NCI-H82 (cell line): ENCODE data around the gene GSX1.
"Not testable (repeated sequence)": the region's sequence is repeated elsewhere in the genome, so short reads cannot be mapped to it uniquely, and the experiment has no call there.

Source experiments
- DNase-seq: peaks from one replicate; lab custom pipeline; 2025; lab: John Stamatoyannopoulos, UW

Gene GSX1

GRCh38 chr13:27792393-27793218 is at the start of gene GSX1:
TSS of gene GSX1 (plus strand) at chr13:27792483. CDS start at chr13:27792691, 208 bp downstream.
- DNase-seq = no peak

GRCh38 chr13:27744801-27745200 is 47.5 kb upstream of the GSX1 start:
- no peak for DNase-seq

GRCh38 chr13:27745301-27745700 is 47.0 kb upstream of the GSX1 start:
- no peak for DNase-seq

- DNase-seq = not testable (repeated sequence)
These were observed 44.1 kb upstream of the GSX1 start for GRCh38 chr13:27748143-27748542.

GRCh38 chr13:27751953-27752532 is 40.2 kb upstream of the GSX1 start:
- DNase-seq = no peak

- DNase-seq = no peak
These were observed 26.6 kb upstream of the GSX1 start for GRCh38 chr13:27765650-27766049.

- DNase-seq = peak; percentile 49
These were observed 21.5 kb upstream of the GSX1 start for GRCh38 chr13:27770809-27771208.

- DNase-seq = no peak
These were observed 19.4 kb upstream of the GSX1 start for GRCh38 chr13:27772651-27773425.

- DNase-seq = no peak
These were observed 18.1 kb upstream of the GSX1 start for GRCh38 chr13:27774169-27774568.

GRCh38 chr13:27774651-27775050 is 17.6 kb upstream of the GSX1 start:
- DNase-seq = no peak

GRCh38 chr13:27775943-27776342 is 16.3 kb upstream of the GSX1 start:
- no peak for DNase-seq

- DNase-seq = no peak
These were observed 10.1 kb upstream of the GSX1 start for GRCh38 chr13:27782151-27782550.

GRCh38 chr13:27783111-27783510 is 9.2 kb upstream of the GSX1 start:
- DNase-seq = peak; percentile 43

- no peak for DNase-seq
These were observed 4.0 kb upstream of the GSX1 start for GRCh38 chr13:27788271-27788670.

- no peak for DNase-seq
These were observed 3.2 kb upstream of the GSX1 start for GRCh38 chr13:27789153-27789494.

- DNase-seq = no peak
These were observed 2.6 kb upstream of the GSX1 start for GRCh38 chr13:27789495-27790303.

GRCh38 chr13:27790523-27790922 is 1.8 kb upstream of the GSX1 start:
- DNase-seq = no peak

GRCh38 chr13:27791146-27791900 is 960 bp upstream of the GSX1 start:
- DNase-seq = no peak

GRCh38 chr13:27791901-27792392 is 336 bp upstream of the GSX1 start:
- no peak for DNase-seq

- DNase-seq = no peak
These were observed 1.5 kb downstream of the GSX1 start for GRCh38 chr13:27793507-27794367.
